C4-2B (cell line): ENCODE data around the gene TBC1D22A.

Experiments
- ZFX ChIP-seq: fragments of 450-650 bp; IDR thresholded peaks from 2 replicates; pipeline ENCODE4 v1.6.1; 2017
- TF ChIP-seq, protein P1 (sequence below): fragments of 450-650 bp; conservative IDR thresholded peaks from 2 replicates; pipeline ENCODE4 v1.5.1; 2017; ENCODE audit warnings: mild to moderate bottlenecking

DNA sequence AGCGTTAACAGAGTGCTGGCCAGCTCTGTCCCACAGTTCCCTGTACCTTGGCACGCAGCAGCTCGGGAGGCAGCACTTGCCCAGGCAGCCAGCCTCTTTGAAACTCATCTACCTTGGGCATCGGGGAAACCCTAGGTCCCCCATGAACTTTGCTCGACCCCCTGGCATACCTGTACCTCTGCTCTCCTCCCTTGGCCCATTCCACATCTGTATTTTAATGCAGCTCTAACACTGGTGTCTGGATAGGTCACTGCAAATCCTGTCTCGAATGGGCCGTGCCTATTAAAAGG, 304.1 kb downstream of the TBC1D22A start:
- TF ChIP-seq, protein P1, sequence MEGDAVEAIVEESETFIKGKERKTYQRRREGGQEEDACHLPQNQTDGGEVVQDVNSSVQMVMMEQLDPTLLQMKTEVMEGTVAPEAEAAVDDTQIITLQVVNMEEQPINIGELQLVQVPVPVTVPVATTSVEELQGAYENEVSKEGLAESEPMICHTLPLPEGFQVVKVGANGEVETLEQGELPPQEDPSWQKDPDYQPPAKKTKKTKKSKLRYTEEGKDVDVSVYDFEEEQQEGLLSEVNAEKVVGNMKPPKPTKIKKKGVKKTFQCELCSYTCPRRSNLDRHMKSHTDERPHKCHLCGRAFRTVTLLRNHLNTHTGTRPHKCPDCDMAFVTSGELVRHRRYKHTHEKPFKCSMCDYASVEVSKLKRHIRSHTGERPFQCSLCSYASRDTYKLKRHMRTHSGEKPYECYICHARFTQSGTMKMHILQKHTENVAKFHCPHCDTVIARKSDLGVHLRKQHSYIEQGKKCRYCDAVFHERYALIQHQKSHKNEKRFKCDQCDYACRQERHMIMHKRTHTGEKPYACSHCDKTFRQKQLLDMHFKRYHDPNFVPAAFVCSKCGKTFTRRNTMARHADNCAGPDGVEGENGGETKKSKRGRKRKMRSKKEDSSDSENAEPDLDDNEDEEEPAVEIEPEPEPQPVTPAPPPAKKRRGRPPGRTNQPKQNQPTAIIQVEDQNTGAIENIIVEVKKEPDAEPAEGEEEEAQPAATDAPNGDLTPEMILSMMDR, result no peak
- no peak for TF ChIP-seq ZFX
